ENCODE measurements around the gene EDDM3A. TPM values are rescaled to one million over a fixed set of nuclear protein-coding genes. Genes with fewer than 3 reads are reported as not detected.
"Not testable (repeated sequence)": the region's sequence is repeated elsewhere in the genome, so short reads cannot be mapped to it uniquely, and the experiment has no call there.

EDDM3A gene
- total RNA-seq, 1 donor from 2014 or later, result not detected

GRCh38 chr14:20757965-20758364 is 12.3 kb downstream of the EDDM3A start:
- TF ChIP-seq, protein P1, sequence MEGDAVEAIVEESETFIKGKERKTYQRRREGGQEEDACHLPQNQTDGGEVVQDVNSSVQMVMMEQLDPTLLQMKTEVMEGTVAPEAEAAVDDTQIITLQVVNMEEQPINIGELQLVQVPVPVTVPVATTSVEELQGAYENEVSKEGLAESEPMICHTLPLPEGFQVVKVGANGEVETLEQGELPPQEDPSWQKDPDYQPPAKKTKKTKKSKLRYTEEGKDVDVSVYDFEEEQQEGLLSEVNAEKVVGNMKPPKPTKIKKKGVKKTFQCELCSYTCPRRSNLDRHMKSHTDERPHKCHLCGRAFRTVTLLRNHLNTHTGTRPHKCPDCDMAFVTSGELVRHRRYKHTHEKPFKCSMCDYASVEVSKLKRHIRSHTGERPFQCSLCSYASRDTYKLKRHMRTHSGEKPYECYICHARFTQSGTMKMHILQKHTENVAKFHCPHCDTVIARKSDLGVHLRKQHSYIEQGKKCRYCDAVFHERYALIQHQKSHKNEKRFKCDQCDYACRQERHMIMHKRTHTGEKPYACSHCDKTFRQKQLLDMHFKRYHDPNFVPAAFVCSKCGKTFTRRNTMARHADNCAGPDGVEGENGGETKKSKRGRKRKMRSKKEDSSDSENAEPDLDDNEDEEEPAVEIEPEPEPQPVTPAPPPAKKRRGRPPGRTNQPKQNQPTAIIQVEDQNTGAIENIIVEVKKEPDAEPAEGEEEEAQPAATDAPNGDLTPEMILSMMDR (IDR thresholded peaks at IDR 0.05; ENCODE audit: borderline replicate concordance), result peak; percentile 62
- Histone ChIP-seq H3K4me3 (no peak overlapping the region), H3K27ac (replicated peaks) (no peak overlapping the region), H3K4me1 (peaks cover 5% of the 10 kb centered on the region), H3K36me3 (no peaks in the 10 kb centered on the region), H3K27me3 (ENCODE audit: low read depth) (no peaks in the 10 kb centered on the region), H3K9me3 (replicated peaks) (peaks cover 7% of the 10 kb centered on the region)
- no peak for DNase-seq
- intact Hi-C loops (cut with micrococcal nuclease), result loop anchor here (5.0 kb wide), 1 partner anchor 99 kb away; no protein-coding TSS in a partner anchor

DNA sequence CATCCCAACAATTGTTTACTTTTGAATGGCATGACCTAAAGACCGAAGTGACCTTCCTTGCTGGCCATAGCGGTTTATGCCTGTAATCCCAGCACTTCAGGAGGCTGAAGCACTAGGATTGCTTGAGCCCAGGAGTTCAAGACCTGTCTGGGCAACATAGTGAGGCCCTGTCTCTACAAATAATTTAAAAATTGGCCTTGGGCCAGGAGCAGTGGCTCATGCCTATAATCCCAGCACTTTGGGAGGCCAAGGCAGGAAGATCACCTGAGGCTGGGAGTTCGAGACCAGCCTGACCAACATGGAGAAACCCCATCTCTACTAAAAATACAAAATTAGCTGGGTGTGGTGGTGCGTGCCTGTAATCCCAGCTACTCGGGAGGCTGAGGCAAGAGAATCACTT is 13.8 kb downstream of the EDDM3A start:
- not testable (repeated sequence) for H3K4me1 ChIP-seq; DNase-seq; H3K27me3 ChIP-seq (ENCODE audit: low read depth); H3K9me3 ChIP-seq (replicated peaks); H3K36me3 ChIP-seq; H3K4me3 ChIP-seq; H3K27ac ChIP-seq (replicated peaks)
- intact Hi-C loops (cut with micrococcal nuclease), result loop anchor here (5.0 kb wide), 1 partner anchor 98 kb away; no protein-coding TSS in a partner anchor

DNA sequence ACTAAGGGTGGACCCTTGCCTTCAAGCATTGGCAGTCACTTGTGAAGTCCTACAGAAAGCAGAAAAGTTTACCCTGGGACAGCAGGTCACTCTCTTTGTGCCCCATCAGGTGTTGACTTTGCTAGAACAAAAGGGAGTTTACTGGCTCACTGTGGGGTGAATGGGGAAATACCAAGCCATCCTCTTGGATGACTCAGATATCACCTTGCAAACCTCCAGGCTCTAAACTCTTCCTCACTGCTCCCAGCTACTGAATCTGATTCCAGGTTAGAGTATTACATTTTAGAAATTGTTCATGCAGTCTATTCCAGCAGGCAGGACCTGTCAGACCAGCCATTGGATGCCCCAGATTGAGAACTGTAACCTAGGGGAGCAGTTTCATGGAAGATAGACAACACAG is 15.3 kb downstream of the EDDM3A start:
- Histone ChIP-seq H3K4me3 (no peak overlapping the region), H3K9me3 (replicated peaks) (no peaks in the 10 kb centered on the region), H3K4me1 (no peaks in the 10 kb centered on the region), H3K27me3 (ENCODE audit: low read depth) (no peaks in the 10 kb centered on the region), H3K27ac (replicated peaks) (no peak overlapping the region), H3K36me3 (no peaks in the 10 kb centered on the region)
- DNase-seq, result no peak
- intact Hi-C loops (cut with micrococcal nuclease), result no loop called here
- TF ChIP-seq, protein P1 (IDR thresholded peaks at IDR 0.05; ENCODE audit: borderline replicate concordance), result no peak

DNA sequence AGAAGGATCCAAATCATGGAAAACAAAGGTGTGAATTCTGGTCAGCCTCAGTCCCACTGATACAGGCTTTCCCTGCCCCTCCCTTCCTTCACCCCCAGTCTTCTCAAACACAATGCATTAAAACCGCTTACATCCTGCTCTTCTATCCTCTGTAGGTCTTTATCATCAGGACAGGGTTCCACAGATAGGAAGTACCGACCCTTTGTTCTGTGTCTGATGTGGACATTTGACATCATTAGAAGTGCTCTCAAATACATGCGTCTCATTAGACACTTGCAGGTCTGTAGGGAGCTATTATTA is 22.9 kb downstream of the EDDM3A start:
- intact Hi-C loops (cut with micrococcal nuclease), result no loop called here
- H3K36me3 ChIP-seq, result no peaks in the 10 kb centered on the region
- DNase-seq, result no peak

GRCh38 chr14:20769421-20769820 is 23.7 kb downstream of the EDDM3A start:
- DNase-seq, result no peak
- intact Hi-C loops (cut with micrococcal nuclease), result no loop called here
- TF ChIP-seq, protein P1 (IDR thresholded peaks at IDR 0.05; ENCODE audit: borderline replicate concordance), result no peak
- no peaks in the 10 kb centered on the region for H3K36me3 ChIP-seq
- H3K4me3 ChIP-seq, result no peak overlapping the region
- no peaks in the 10 kb centered on the region for H3K27me3 ChIP-seq (ENCODE audit: low read depth)
- H3K4me1 ChIP-seq, result no peaks in the 10 kb centered on the region
- H3K9me3 ChIP-seq (replicated peaks), result no peaks in the 10 kb centered on the region
- no peak overlapping the region for H3K27ac ChIP-seq (replicated peaks)

More for the DNA sequence above, 22.9 kb downstream of the EDDM3A start:
- TF ChIP-seq, protein P1 (IDR thresholded peaks at IDR 0.05; ENCODE audit: borderline replicate concordance), result no peak
- H3K4me3 ChIP-seq, result no peak overlapping the region
- no peaks in the 10 kb centered on the region for H3K4me1 ChIP-seq
- no peak overlapping the region for H3K27ac ChIP-seq (replicated peaks)
- no peaks in the 10 kb centered on the region for H3K27me3 ChIP-seq (ENCODE audit: low read depth)
- no peaks in the 10 kb centered on the region for H3K9me3 ChIP-seq (replicated peaks)

GRCh38 chr14:20772650-20773049 is 27.0 kb downstream of the EDDM3A start:
- Histone ChIP-seq H3K4me1 (no peaks in the 10 kb centered on the region), H3K9me3 (replicated peaks) (no peaks in the 10 kb centered on the region), H3K27me3 (ENCODE audit: low read depth) (no peaks in the 10 kb centered on the region), H3K27ac (replicated peaks) (no peak overlapping the region), H3K36me3 (no peaks in the 10 kb centered on the region), H3K4me3 (no peak overlapping the region)
- TF ChIP-seq, protein P1 (IDR thresholded peaks at IDR 0.05; ENCODE audit: borderline replicate concordance), result no peak
- intact Hi-C loops (cut with micrococcal nuclease), result no loop called here
- DNase-seq, result no peak
